Measurements from ENCODE around the gene ZNF217. TPM values are rescaled to one million over a fixed set of nuclear protein-coding genes. Genes with fewer than 3 reads are reported as not detected.
"Not testable (repeated sequence)": the region's sequence is repeated elsewhere in the genome, so short reads cannot be mapped to it uniquely, and the experiment has no call there.

The ZNF217 gene
- total RNA-seq, 1 experiment from 2014 or later: 27.0 TPM

DNA sequence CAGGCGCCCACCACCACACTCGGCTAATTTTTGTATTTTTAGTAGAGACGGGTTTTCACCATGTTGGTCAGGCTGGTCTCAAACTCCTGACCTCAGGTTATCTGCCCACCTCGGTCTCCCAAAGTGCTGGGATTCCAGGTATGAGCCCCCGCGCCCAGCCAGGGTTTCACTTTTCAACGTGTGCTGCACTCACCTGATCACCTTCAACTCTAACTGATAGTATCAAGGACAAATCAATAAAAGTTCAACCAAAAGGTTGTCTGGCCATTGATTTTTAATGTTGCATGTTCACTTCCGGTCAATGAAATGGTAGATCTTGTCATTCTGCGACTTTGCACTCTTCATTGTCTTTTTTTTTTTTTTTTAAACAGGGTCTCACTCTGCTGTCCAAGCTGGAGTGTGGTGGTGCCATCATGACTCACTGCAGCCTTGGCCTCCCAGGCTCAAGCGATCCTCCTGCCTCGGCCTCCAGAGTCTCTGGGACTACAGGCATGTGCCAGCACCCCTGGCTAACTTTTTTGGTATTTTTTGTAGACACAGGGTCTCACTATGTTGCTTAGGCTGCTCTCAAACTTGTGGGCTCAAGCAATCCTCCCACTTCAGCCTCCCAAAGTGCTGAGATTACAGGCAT lies 37.3 kb downstream of the ZNF217 start:
- no TSS peak for BruUV-seq (replicated peaks)
- no peak overlapping the region for H3K27ac ChIP-seq (ENCODE audit: low read depth, low read length, poor library complexity, severe bottlenecking)
- POLR2A ChIA-PET (ENCODE audit: low non-redundant PET): no interaction called here
- TF ChIP-seq EZH2 (IDR thresholded peaks at IDR 0.05; ENCODE audit: borderline replicate concordance, low read depth, low read length, poor library complexity, severe bottlenecking): no peak
- TF ChIP-seq, protein P1, sequence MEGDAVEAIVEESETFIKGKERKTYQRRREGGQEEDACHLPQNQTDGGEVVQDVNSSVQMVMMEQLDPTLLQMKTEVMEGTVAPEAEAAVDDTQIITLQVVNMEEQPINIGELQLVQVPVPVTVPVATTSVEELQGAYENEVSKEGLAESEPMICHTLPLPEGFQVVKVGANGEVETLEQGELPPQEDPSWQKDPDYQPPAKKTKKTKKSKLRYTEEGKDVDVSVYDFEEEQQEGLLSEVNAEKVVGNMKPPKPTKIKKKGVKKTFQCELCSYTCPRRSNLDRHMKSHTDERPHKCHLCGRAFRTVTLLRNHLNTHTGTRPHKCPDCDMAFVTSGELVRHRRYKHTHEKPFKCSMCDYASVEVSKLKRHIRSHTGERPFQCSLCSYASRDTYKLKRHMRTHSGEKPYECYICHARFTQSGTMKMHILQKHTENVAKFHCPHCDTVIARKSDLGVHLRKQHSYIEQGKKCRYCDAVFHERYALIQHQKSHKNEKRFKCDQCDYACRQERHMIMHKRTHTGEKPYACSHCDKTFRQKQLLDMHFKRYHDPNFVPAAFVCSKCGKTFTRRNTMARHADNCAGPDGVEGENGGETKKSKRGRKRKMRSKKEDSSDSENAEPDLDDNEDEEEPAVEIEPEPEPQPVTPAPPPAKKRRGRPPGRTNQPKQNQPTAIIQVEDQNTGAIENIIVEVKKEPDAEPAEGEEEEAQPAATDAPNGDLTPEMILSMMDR (conservative IDR thresholded peaks at IDR 0.05; ENCODE audit: low read depth, low read length): no peak
- intact Hi-C loops (cut with micrococcal nuclease; ENCODE audit: unreplicated experiment): no loop called here
- CTCF ChIA-PET: interaction anchor here (0.6 kb wide), 1 partner anchor 327 kb away, joined by 9 read pairs; no protein-coding TSS in a partner anchor
- H3K4me1 ChIP-seq (ENCODE audit: insufficient read depth, low read length, poor library complexity, severe bottlenecking): no peaks in the 10 kb centered on the region
- DNase-seq (ENCODE audit: low spot score): no peak
- H3K9me3 ChIP-seq (ENCODE audit: low read depth, low read length, poor library complexity, severe bottlenecking): no peaks in the 10 kb centered on the region
- H3K27me3 ChIP-seq (replicated peaks; ENCODE audit: insufficient read depth, low read depth, low read length, poor library complexity): no peaks in the 10 kb centered on the region
- H3K4me3 ChIP-seq (ENCODE audit: low read depth, low read length, poor library complexity, severe bottlenecking): no peak overlapping the region
- H3K36me3 ChIP-seq (ENCODE audit: insufficient read depth, low read length, poor library complexity, severe bottlenecking): no peaks in the 10 kb centered on the region

DNA sequence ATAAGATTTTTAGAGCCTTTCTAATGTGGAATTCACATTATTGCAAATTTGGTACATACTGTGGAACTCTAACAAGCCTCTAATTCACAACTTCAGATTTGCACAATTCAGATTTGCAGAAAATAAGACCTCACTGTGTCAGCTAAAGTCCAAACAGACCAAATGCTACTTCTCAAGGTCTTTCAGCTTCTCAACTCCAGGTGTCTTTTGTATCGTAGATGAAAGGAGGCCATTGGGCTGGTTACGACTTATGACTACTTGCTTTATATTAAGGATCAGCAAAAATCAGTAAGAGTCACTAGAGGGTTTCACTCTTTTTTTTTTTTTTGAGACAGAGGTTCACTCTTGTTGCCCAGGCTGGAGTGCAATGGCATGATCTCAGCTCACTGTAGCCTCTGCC lies 37.8 kb downstream of the ZNF217 start:
- no peaks in the 10 kb centered on the region for H3K4me1 ChIP-seq (ENCODE audit: insufficient read depth, low read length, poor library complexity, severe bottlenecking)
- BruUV-seq (replicated peaks): no TSS peak
- no peaks in the 10 kb centered on the region for H3K27me3 ChIP-seq (replicated peaks; ENCODE audit: insufficient read depth, low read depth, low read length, poor library complexity)
- ChIA-PET CTCF (no interaction called here), POLR2A (ENCODE audit: low non-redundant PET) (no interaction called here)
- DNase-seq (ENCODE audit: low spot score): no peak
- H3K36me3 ChIP-seq (ENCODE audit: insufficient read depth, low read length, poor library complexity, severe bottlenecking): no peaks in the 10 kb centered on the region
- no peak overlapping the region for H3K27ac ChIP-seq (ENCODE audit: low read depth, low read length, poor library complexity, severe bottlenecking)
- H3K4me3 ChIP-seq (ENCODE audit: low read depth, low read length, poor library complexity, severe bottlenecking): no peak overlapping the region
- TF ChIP-seq, protein P1 (conservative IDR thresholded peaks at IDR 0.05; ENCODE audit: low read depth, low read length): no peak
- TF ChIP-seq EZH2 (IDR thresholded peaks at IDR 0.05; ENCODE audit: borderline replicate concordance, low read depth, low read length, poor library complexity, severe bottlenecking): no peak
- intact Hi-C loops (cut with micrococcal nuclease; ENCODE audit: unreplicated experiment): no loop called here
- H3K9me3 ChIP-seq (ENCODE audit: low read depth, low read length, poor library complexity, severe bottlenecking): no peaks in the 10 kb centered on the region

DNA sequence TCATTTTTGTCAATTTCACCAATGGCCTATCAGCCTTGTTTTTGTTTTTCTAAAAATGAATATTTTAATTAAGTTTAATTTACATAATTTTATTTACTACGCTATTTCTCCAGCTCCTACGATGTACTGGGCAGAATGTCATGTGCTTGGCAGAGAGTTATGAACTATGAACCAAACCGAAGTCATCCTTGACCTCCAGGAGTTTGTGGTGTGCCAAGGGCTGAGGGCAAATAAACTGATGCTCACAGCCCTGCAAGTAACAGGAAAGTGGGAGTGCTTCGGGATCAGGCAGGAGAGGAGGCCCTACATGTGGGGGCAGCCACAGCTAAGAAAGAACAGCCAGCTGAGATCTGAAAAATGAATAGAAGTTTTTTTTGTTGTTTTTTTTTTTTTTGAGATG lies 38.6 kb downstream of the ZNF217 start:
- Histone ChIP-seq H3K4me3 (ENCODE audit: low read depth, low read length, poor library complexity, severe bottlenecking) (no peak overlapping the region), H3K4me1 (ENCODE audit: insufficient read depth, low read length, poor library complexity, severe bottlenecking) (no peaks in the 10 kb centered on the region), H3K36me3 (ENCODE audit: insufficient read depth, low read length, poor library complexity, severe bottlenecking) (no peaks in the 10 kb centered on the region), H3K27ac (ENCODE audit: low read depth, low read length, poor library complexity, severe bottlenecking) (no peak overlapping the region), H3K9me3 (ENCODE audit: low read depth, low read length, poor library complexity, severe bottlenecking) (no peaks in the 10 kb centered on the region), H3K27me3 (replicated peaks; ENCODE audit: insufficient read depth, low read depth, low read length, poor library complexity) (no peaks in the 10 kb centered on the region)
- POLR2A ChIA-PET (ENCODE audit: low non-redundant PET): no interaction called here
- CTCF ChIA-PET: interaction anchor here (0.6 kb wide), 1 partner anchor 385 kb away, joined by 3 read pairs; no protein-coding TSS in a partner anchor
- DNase-seq (ENCODE audit: low spot score): no peak
- BruUV-seq (replicated peaks): no TSS peak
- TF ChIP-seq EZH2 (IDR thresholded peaks at IDR 0.05; ENCODE audit: borderline replicate concordance, low read depth, low read length, poor library complexity, severe bottlenecking): no peak
- TF ChIP-seq, protein P1 (conservative IDR thresholded peaks at IDR 0.05; ENCODE audit: low read depth, low read length): no peak
- intact Hi-C loops (cut with micrococcal nuclease; ENCODE audit: unreplicated experiment): no loop called here

DNA sequence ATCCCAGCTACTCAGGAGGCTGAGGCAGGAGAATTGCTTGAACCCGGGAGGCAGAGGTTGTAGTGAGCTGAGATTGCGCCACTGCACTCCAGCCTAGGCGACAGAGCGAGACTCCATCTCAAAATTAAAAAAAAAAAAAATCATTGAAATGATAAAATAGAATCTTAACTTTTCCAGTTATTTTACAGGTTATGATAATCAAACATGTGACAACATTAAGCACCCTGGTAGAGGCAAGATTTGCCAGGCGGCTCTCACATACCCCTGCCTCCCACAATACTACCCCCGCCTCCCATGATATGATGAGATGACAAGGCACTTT lies 41.1 kb downstream of the ZNF217 start:
- BruUV-seq (replicated peaks); DNase-seq (ENCODE audit: low spot score); intact Hi-C loops (cut with micrococcal nuclease; ENCODE audit: unreplicated experiment); H3K4me3 ChIP-seq (ENCODE audit: low read depth, low read length, poor library complexity, severe bottlenecking); H3K36me3 ChIP-seq (ENCODE audit: insufficient read depth, low read length, poor library complexity, severe bottlenecking); POLR2A ChIA-PET (ENCODE audit: low non-redundant PET); H3K27ac ChIP-seq (ENCODE audit: low read depth, low read length, poor library complexity, severe bottlenecking); CTCF ChIA-PET; H3K4me1 ChIP-seq (ENCODE audit: insufficient read depth, low read length, poor library complexity, severe bottlenecking); H3K9me3 ChIP-seq (ENCODE audit: low read depth, low read length, poor library complexity, severe bottlenecking); H3K27me3 ChIP-seq (replicated peaks; ENCODE audit: insufficient read depth, low read depth, low read length, poor library complexity): not testable (repeated sequence)

DNA sequence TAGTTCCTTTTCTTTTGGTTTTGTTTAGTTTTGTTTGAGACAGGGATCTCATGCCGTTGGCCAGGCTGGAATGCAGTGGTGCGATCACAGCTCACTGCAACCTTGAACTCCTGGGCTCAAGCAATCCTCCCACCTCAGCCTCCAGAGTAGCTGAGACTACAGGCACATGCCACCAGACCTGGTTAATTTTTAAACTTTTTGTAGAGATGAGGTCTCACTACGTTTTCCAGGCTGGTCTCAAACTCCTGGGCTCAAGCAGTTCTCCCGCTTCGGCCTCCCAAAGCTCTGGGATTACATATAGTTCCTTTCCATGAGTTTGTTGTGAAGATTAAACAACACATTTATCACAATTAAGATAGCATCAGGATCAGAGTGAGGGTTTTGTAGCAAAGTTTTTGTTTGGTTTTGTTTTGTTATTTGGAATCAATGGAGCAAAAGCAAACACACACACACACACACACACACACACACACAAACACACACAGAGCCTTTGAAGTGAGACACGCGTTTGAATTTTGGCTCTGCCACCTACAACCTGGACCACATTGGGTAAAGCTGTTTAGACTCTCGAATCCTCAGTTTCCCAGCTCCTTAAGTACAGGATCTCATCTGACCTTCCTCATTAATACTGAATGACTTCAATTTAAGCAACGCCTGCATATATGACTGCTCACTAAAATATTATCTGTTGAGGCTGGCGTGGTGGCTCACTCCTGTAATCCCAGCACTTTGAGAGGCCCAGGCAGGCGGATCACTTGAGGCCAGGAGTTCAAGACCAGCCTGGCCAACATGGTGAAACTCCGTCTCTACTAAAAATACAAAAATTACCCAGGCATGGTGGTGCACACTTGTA lies 41.7 kb downstream of the ZNF217 start:
- DNase-seq (ENCODE audit: low spot score); intact Hi-C loops (cut with micrococcal nuclease; ENCODE audit: unreplicated experiment); H3K27me3 ChIP-seq (replicated peaks; ENCODE audit: insufficient read depth, low read depth, low read length, poor library complexity); POLR2A ChIA-PET (ENCODE audit: low non-redundant PET); H3K9me3 ChIP-seq (ENCODE audit: low read depth, low read length, poor library complexity, severe bottlenecking); H3K27ac ChIP-seq (ENCODE audit: low read depth, low read length, poor library complexity, severe bottlenecking); H3K4me1 ChIP-seq (ENCODE audit: insufficient read depth, low read length, poor library complexity, severe bottlenecking); BruUV-seq (replicated peaks); H3K4me3 ChIP-seq (ENCODE audit: low read depth, low read length, poor library complexity, severe bottlenecking); CTCF ChIA-PET; H3K36me3 ChIP-seq (ENCODE audit: insufficient read depth, low read length, poor library complexity, severe bottlenecking): not testable (repeated sequence)

Measured in A673 (cell line).